ENCODE results near the gene IPO9. TPM values are rescaled to one million over a fixed set of nuclear protein-coding genes. Genes with fewer than 3 reads are reported as not detected.
"Not testable (repeated sequence)": the region's sequence is repeated elsewhere in the genome, so short reads cannot be mapped to it uniquely, and the experiment has no call there.

IPO9 gene
- total RNA-seq, 2 donors from 2014 or later, result 10.7 to 15.6 TPM

DNA sequence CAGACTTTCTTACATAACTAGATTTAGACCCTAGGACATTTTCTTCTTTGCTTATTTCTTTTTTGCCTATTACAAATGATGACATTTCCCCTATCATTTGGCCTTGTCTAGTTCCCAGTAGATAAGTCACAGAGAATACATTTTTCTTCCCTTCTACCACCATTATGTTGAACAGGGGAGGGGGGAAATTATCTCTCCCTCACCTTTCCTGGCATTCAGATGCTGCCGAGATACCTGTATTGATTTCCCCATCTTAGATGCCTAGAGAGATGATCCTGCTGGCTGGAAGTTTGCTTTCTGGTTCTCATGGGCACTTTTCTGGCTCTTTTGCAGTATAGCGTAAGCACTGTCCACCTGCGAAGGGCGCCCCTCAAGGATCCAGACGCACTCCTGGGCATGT, 5.7 kb downstream of the IPO9 start:
- no peaks in the 10 kb centered on the region for H3K27me3 ChIP-seq
- no peaks in the 10 kb centered on the region for H3K9me3 ChIP-seq
- peaks cover 0 to 33% of the 10 kb centered on the region in 2 donors for H3K4me1 ChIP-seq
- H3K36me3 ChIP-seq, result no peaks in the 10 kb centered on the region
- TF ChIP-seq, protein P1, sequence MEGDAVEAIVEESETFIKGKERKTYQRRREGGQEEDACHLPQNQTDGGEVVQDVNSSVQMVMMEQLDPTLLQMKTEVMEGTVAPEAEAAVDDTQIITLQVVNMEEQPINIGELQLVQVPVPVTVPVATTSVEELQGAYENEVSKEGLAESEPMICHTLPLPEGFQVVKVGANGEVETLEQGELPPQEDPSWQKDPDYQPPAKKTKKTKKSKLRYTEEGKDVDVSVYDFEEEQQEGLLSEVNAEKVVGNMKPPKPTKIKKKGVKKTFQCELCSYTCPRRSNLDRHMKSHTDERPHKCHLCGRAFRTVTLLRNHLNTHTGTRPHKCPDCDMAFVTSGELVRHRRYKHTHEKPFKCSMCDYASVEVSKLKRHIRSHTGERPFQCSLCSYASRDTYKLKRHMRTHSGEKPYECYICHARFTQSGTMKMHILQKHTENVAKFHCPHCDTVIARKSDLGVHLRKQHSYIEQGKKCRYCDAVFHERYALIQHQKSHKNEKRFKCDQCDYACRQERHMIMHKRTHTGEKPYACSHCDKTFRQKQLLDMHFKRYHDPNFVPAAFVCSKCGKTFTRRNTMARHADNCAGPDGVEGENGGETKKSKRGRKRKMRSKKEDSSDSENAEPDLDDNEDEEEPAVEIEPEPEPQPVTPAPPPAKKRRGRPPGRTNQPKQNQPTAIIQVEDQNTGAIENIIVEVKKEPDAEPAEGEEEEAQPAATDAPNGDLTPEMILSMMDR (IDR thresholded peaks at IDR 0.05), result no peak
- no peak for DNase-seq (ENCODE audit: low spot score)
- no peak overlapping the region for H3K4me3 ChIP-seq
- no peak overlapping the region for H3K27ac ChIP-seq

DNA sequence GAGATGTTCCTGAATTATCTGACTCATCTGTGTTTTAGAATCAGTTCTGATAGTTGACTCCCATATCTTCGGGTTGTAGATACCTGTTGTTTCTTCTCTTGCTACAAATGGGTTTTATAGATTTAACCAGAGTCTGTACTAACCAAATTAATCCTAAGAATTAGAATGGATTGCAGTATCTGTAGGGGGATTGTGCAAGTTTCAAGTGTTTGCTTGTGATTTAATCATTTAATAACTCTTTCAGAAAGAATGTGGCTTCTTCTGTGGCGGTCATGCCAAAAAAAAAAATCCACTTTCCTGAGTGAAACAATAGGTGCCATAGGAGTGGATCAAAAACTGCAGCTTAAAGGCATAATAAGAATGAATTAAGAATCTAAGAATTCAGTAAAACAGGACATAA, 9.4 kb downstream of the IPO9 start:
- Histone ChIP-seq H3K27ac (no peak overlapping the region), H3K4me3 (no peak overlapping the region), H3K9me3 (no peaks in the 10 kb centered on the region), H3K36me3 (no peaks in the 10 kb centered on the region), H3K4me1 (peaks cover 0 to 5% of the 10 kb centered on the region in 2 donors), H3K27me3 (no peaks in the 10 kb centered on the region)
- TF ChIP-seq, protein P1 (IDR thresholded peaks at IDR 0.05), result no peak
- DNase-seq (ENCODE audit: low spot score), result no peak

DNA sequence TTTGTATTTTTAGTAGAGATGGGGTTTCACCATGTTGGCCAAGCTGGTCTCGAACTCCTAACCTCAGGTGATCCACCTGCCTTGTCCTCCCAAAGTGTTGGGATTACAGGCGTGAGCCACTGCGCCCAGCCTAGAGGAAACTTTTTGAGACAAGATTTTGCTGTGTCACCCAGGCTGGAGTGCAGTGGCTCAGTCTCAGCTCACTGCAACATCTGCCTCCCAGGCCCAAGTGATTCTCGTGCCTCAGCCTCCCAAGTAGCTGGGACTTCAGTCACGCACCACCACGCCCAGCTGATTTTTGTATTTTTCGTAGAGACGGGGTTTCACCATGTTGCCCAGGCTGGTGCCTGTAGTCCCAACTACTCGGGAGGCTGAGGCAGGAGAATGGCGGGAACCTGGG, 10.1 kb downstream of the IPO9 start:
- not testable (repeated sequence) for H3K27ac ChIP-seq; DNase-seq (ENCODE audit: low spot score); H3K9me3 ChIP-seq; H3K4me3 ChIP-seq; H3K27me3 ChIP-seq; H3K36me3 ChIP-seq; H3K4me1 ChIP-seq

DNA sequence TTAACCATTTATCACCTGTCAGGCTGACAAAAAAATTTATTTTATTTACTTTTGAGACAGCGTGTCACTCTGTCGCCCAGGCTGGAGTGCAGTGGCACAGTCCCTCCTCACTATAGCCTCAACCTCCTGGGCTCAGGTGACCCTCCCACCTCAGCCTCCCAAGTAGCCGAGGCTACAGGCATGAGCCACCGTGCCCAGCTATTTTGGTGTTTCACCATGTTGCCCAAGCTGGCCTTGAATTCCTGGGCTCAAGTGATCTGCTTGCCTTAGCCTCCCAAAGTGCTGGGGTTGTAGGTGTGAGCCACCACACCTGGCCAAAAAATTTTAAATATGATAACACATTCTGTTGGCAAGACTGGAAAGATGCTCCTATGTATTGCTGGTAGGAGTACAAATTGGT, 11.1 kb downstream of the IPO9 start:
- DNase-seq (ENCODE audit: low spot score), result no peak
- Histone ChIP-seq H3K27ac (no peak overlapping the region), H3K36me3 (no peaks in the 10 kb centered on the region), H3K4me1 (no peaks in the 10 kb centered on the region), H3K4me3 (no peak overlapping the region), H3K9me3 (no peaks in the 10 kb centered on the region), H3K27me3 (no peaks in the 10 kb centered on the region)
- TF ChIP-seq, protein P1 (IDR thresholded peaks at IDR 0.05), result no peak

DNA sequence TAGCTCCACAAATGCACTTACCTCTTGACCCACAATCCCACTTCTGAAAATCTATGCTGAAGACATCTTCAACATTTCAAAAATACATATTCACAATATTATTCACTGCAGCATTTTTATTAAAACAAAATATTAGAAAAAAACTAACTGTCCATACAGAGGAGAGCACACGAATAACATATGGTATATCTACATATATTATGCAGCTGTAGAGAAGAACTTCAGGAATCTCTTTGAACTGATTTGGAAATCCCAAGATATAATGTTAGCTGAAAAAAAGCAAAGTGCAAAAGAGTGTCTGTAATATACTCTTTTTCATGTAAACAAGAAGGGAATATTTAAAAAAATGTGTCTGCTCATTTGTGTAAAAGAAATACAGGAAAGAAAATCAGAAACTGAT, 11.5 kb downstream of the IPO9 start:
- Histone ChIP-seq H3K27ac (no peak overlapping the region), H3K9me3 (no peaks in the 10 kb centered on the region), H3K27me3 (no peaks in the 10 kb centered on the region), H3K4me3 (no peak overlapping the region), H3K4me1 (no peaks in the 10 kb centered on the region), H3K36me3 (no peaks in the 10 kb centered on the region)
- TF ChIP-seq, protein P1 (IDR thresholded peaks at IDR 0.05), result no peak
- DNase-seq (ENCODE audit: low spot score), result no peak

DNA sequence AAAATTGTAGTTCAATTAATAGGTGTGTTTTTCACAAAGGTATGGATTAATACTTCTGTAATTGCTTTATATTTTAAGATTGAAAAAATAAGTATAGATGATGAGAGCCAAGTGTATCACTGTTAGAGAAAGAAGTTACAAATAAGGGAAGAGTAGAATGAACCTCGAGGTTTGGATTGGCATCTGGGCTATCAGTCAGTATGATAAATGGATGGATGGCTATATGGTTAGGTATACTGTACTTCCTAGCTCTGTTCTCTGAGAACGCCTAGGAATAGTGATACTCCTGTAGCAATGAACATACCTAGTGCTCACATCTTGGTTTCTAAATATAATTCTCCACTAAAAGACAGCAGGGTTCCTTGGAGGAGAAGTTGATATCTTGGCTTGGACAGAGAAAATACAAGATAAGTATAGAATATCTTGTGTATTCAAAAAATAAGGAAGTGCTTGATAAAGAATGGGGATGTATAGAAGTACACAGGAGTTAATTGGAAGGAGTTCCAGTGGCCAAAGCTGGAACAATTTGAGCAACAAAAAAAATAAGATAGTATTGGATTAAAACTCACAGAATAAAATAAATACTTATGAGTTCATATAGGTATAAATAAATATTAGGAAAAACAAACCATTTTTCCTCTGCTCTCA, 12.4 kb downstream of the IPO9 start:
- H3K9me3 ChIP-seq, result no peaks in the 10 kb centered on the region
- no peak overlapping the region for H3K27ac ChIP-seq
- no peak overlapping the region for H3K4me3 ChIP-seq
- H3K4me1 ChIP-seq, result no peaks in the 10 kb centered on the region
- H3K36me3 ChIP-seq, result no peaks in the 10 kb centered on the region
- TF ChIP-seq, protein P1 (IDR thresholded peaks at IDR 0.05), result no peak
- DNase-seq (ENCODE audit: low spot score), result no peak
- H3K27me3 ChIP-seq, result no peaks in the 10 kb centered on the region
